ENCODE data around the gene SEMA6B. TPM values are rescaled to one million over a fixed set of nuclear protein-coding genes. Genes with fewer than 3 reads are reported as not detected.
"Not testable (repeated sequence)": the region's sequence is repeated elsewhere in the genome, so short reads cannot be mapped to it uniquely, and the experiment has no call there.

SEMA6B gene, protein sequence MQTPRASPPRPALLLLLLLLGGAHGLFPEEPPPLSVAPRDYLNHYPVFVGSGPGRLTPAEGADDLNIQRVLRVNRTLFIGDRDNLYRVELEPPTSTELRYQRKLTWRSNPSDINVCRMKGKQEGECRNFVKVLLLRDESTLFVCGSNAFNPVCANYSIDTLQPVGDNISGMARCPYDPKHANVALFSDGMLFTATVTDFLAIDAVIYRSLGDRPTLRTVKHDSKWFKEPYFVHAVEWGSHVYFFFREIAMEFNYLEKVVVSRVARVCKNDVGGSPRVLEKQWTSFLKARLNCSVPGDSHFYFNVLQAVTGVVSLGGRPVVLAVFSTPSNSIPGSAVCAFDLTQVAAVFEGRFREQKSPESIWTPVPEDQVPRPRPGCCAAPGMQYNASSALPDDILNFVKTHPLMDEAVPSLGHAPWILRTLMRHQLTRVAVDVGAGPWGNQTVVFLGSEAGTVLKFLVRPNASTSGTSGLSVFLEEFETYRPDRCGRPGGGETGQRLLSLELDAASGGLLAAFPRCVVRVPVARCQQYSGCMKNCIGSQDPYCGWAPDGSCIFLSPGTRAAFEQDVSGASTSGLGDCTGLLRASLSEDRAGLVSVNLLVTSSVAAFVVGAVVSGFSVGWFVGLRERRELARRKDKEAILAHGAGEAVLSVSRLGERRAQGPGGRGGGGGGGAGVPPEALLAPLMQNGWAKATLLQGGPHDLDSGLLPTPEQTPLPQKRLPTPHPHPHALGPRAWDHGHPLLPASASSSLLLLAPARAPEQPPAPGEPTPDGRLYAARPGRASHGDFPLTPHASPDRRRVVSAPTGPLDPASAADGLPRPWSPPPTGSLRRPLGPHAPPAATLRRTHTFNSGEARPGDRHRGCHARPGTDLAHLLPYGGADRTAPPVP
- total RNA-seq (2014; rRNA removed; shearing (Covaris generic); ENCODE audit: low replicate concordance) = 27.5 and 35.7 TPM in 2 replicates

DNA sequence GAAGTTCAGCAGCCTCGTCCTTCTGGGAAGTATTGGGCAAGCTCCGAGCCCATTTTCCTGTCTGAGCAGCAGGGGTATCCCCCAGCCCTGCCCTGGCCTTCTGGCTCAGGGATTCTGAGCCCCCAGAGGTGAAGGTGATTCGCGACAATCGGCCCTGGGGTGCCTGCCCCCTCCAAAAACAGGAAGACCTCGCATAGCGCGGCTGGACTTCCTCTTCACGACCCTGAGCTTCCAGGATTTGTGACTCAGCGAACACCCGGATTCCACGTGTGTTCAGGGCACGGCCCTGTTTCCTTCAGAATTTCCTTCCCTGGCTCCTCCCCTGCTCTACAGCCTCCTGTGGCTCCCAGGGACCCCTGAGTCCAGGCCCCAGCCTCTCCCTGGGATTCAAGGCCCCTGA is at the start of gene SEMA6B:
SEMA6B (minus strand) TSS at position 116 of the 400 bp plus-strand sequence. CDS start 1,227 bp downstream, outside the sequence.
- no peak for DNase-seq (ENCODE audit: low read depth)
- in situ Hi-C loops (cut with HindIII; ENCODE audit: low pct_unique_long_range_greater_than_20kb, low sequenced_read_pairs) = no loop called here

DNA sequence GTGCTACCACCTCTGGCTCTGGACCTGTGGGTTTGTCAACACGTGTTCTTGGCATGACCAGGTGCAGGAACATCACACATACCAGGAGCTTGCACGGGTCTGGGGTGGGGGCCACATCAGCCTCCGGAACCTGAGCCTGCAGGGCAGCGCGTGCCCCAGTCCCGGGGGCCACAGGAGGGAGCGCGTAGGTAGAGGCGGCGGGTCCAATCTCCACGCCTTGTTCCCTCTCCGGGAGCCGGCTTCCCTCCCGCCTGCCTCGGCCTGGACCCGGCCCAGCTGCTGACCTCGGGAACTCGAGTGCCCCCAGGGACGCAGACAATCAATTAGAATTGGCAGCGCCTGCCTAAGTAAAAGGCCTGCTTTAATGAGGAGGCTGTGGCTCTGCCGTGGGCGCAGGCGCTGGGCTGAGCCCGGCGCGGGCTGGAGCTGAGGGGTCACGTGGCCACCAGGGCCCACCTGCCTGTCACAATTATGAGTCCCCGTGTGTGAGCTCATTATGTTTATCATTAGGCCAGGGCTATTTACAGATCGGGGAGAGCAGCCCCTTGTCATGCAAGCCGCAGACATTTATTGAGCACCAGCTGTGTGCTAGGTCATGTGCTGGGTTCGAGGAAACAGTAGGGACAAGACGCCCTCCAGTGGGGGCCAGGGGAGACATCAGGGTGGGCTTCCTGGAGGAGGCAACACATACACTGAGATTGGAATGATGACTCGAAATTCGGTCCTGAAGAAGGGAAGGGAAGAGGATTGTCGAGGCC is 47.6 kb upstream of the SEMA6B start:
- in situ Hi-C loops (cut with HindIII; ENCODE audit: low pct_unique_long_range_greater_than_20kb, low sequenced_read_pairs) = no loop called here
- DNase-seq (ENCODE audit: low read depth) = no peak

DNA sequence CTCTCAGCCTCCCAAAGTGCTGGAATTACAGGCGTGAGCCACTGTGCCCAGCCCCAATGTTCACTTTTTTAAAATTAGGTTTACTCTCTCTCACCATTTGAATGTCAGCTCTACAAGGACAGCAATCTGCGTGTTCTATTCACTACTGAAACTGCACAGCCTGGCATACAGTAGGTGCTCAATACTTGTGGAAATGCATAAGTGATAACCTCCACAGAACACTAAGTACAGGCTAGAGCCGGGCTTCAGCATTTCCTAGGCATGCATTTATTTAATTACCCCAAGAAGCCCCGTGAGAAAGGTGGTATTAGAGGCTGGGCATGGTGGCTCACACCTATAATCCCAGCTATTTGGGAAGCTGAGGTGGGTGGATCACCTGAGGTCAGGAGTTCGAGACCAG is 46.7 kb upstream of the SEMA6B start:
- in situ Hi-C loops (cut with HindIII; ENCODE audit: low pct_unique_long_range_greater_than_20kb, low sequenced_read_pairs) = no loop called here
- DNase-seq (ENCODE audit: low read depth) = no peak

DNA sequence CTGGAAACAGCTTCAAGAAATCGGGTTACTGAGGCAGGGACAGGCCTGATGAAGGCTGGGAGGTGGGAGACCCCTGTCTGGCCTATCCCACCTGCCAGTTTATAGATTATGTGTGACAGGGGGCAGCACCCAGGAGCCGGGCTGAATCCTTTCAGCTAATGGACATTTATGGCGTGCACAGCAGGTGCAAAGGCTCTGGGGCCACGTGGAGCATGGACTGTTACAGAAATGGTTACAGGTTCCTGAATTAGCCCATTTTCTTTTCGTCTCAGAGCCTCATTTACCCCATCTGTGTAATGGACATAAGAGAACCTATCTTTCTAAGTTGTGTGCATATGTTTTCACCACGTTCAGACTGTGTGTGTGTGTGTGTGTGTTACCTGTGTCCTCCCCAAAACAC is 45.4 kb upstream of the SEMA6B start:
- in situ Hi-C loops (cut with HindIII; ENCODE audit: low pct_unique_long_range_greater_than_20kb, low sequenced_read_pairs) = no loop called here
- no peak for DNase-seq (ENCODE audit: low read depth)

DNA sequence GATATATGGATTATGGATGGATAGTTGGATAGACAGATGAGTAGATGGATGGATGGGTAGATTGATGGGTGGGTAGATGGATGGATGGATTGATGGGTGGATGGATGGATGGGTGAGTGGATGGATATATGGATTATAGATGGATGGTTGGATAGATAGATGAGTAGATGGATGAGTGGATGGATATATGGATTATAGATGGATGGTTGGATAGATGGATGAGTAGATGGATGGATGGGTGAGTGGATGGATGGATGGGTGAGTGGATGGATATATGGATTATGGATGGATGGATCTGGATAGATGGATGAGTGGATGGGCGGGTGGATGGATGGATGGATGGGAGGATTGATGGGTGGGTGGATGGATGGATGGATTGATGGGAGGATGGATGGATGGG is 43.4 kb upstream of the SEMA6B start:
- in situ Hi-C loops (cut with HindIII; ENCODE audit: low pct_unique_long_range_greater_than_20kb, low sequenced_read_pairs) = no loop called here
- DNase-seq (ENCODE audit: low read depth) = no peak

DNA sequence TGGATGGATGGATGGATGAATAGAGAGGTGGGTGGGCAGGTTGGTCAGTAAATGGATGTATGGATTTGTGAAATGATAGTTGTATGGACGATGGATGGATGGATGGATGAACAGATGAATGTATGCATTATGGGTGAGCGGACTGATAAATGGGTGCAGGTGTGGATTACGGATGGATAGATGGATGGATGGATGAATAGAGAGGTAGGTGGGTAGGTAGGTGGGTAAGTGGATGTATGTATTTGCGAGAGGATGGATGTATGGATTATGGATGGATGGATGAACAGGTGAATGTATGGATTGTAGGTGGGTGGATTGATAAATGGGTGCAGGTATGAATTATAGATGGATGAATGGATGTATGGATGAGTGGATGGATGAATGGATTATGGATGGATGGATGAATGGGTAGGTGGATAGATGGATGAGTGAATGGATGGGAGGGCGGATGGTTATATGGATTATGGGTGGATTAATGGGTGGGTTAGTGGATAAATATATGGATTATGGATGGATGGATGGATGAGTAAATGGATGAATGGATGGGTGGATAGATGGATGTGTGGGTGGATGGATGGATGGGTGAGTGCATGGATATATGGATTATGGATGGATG is 42.8 kb upstream of the SEMA6B start:
- no peak for DNase-seq (ENCODE audit: low read depth)
- in situ Hi-C loops (cut with HindIII; ENCODE audit: low pct_unique_long_range_greater_than_20kb, low sequenced_read_pairs) = no loop called here

DNA sequence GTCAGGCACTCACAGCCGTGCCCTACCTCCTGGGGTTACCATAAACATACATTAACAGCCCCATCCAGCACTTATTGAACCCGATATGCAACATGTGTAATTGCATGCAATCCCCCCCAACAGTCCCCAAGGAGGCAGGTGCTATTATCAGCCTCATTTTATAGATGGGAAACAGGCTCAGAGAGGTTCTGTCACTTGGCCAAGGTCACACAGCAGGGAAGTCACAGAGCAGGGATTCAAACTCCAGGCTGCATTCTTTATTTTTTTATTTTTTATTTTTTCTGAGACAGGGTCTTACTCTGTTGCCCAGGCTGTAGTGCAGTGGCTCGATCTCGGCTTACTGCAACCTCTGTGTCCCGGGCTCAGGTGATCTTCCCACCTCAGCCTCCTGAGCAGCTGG is 41.4 kb upstream of the SEMA6B start:
- in situ Hi-C loops (cut with HindIII; ENCODE audit: low pct_unique_long_range_greater_than_20kb, low sequenced_read_pairs) = no loop called here
- DNase-seq (ENCODE audit: low read depth) = no peak

DNA sequence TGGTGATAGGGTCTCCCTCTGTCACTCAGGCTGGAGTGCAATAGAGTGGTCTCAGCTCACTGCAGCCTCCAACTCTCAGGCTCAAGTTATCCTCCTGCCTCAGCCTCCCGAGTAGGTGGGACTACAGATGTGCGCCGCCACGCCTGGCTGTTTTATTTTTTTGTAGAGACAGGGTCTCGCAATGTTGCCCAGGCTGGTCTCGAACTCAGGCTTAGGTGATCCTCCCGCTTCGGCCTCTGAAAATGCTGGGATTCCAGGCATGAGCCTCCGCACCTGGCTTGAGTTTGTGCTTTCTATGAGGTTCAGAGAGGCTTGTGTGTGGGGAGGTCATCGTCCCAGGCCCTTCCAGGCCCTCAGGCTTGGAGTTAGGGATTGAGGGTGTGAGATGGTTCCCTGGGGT is 40.6 kb upstream of the SEMA6B start:
- DNase-seq (ENCODE audit: low read depth) = no peak
- in situ Hi-C loops (cut with HindIII; ENCODE audit: low pct_unique_long_range_greater_than_20kb, low sequenced_read_pairs) = no loop called here

DNA sequence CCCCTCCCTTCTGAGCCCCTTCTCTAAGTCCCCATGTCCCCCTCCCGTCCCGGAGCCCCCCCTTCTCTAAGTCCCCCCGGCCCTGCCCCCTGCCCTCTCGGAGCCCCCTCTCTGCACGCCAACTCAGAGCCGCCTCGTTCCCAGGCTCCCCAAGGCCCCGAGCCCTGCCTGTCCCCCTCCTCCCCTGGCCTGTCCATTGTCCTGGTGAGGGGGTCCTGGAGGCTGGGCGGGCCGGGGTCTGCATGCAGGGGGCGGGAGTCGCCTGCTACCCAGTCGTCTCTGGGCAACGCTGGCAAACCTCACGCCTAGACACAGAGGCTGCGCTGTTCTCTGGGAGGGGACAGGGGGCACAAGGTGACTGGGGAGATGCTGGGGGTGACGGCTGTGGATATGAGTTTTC is 39.2 kb upstream of the SEMA6B start:
- in situ Hi-C loops (cut with HindIII; ENCODE audit: low pct_unique_long_range_greater_than_20kb, low sequenced_read_pairs) = no loop called here
- DNase-seq (ENCODE audit: low read depth) = no peak

DNA sequence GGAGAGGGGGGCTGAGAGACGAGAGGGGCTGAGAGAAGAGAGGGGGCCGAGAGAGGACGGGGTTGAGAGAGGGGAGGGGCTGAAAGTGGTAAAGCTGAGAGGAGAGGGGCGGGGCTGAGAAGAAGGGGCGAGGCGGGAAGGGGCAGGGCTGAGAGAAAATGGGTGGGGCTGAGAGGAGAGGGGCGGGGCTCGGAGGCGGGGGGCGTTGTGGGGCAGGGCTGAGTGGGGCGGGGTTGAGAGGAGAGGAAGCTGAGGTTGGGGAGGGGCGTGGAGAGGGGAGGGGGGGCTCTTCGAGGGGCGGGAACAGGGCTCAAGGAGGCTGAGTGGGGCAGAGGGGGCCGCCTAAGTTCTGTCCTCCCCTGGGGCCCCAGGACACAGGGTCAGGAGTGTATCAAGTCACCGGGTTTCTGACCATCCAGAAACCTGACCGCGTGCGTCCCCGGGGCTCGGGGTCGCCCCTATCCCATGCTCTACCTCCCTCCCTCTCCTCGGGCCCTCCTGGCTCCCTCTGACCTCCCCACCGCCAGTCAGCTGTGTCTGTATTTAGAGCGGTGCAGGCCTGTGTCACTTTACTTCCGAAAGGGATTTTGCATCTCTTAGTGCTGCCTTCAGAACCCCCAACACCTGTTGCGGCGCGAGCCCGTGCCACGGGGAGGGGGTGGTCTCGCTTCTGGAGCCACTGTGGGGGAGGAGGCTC is 38.6 kb upstream of the SEMA6B start:
- in situ Hi-C loops (cut with HindIII; ENCODE audit: low pct_unique_long_range_greater_than_20kb, low sequenced_read_pairs) = no loop called here
- DNase-seq (ENCODE audit: low read depth) = peak; percentile 41

DNA sequence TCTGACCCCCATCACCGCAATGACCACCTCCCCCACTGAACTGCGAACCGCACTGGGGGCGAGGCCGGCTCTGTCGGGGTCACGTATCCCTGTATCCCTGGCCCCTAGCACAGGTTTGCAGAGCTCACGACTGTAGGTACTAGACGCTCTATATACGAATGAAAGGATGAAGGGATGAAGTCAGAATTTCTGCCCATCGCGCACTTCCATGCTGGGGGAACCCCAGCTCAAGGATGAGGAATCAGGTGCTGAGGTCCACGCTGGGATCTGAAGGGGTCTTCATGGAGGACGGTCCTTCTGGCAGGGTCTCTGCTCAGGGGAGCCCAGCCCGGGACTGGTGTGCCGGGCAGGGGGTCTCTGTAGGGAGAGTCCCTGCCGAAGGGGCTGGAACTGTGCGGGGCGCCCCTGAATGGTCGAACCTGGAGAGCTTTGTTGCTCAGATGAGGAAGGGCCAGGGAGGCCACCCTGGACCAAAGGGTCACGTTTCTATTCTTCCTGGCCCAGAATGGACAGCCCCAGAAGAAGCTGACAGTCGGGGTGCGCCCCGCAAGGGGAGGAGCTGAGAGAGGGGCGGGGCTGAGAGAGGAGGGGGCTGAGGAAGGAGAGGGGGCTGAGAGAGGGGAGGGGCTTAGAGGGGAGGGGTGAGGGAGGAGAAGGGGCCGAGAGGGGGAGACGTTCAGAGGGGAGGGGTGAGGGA is 37.9 kb upstream of the SEMA6B start:
- no peak for DNase-seq (ENCODE audit: low read depth)
- in situ Hi-C loops (cut with HindIII; ENCODE audit: low pct_unique_long_range_greater_than_20kb, low sequenced_read_pairs) = no loop called here

DNA sequence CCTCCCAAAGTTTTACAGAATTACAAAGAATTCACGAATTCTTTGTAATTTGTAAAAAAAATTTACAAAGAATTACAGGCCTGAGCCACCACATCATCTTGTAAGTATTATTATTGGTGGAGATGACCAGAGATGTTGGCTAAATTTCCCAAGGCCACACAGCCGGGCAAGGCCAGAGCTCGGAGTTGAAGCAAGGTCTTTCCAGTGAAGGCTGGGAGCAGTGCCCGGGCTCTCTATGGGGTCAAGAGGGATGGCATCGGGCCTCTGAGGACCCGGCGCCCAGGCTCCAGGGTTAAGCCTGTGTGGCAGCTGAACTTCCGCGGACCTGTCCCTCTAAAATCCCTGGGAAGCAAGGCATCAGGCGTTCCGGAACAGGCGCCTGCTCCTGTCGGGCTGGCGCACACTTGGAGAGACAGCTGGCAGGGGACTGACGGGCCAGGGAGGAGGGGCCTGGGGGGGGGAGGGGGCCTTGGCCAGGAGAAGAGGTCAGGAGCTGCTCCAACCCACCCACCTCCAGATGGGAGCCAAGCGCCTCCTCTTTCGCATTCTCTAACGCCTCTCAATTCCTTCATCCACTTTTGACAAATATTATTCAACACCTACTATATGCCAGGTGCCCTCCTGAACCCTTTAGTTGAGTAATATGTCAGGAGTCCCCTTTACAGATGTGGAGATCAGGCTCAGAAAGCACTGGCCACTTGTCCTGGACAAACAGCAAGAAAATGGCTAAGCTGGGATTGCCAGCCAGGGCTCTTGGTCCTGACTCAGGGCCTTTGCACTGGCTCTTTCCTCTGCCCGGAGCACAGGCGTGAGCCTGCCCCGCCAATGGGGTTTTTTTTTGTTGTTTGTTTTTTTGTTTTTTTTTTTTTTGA is 36.8 kb upstream of the SEMA6B start:
- in situ Hi-C loops (cut with HindIII; ENCODE audit: low pct_unique_long_range_greater_than_20kb, low sequenced_read_pairs) = no loop called here
- DNase-seq (ENCODE audit: low read depth) = no peak

DNA sequence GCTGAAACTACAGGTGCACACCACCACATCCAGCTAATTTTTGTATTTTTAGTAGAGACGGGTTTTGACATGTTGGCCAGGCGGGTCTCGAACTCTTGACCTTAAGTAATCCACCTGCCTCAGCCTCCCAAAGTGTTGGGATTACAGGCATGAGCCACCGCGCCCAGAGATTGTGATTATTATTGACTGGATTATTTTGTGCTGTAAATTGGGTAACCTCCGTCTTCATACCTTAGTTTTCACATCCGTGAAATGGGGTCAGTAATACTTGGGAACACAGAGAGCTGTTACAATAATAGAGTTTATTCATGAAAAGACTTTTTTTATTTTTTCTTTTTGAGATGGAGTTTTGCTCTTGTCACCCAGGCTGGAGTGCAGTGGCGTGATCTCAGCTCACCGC is 35.7 kb upstream of the SEMA6B start:
- DNase-seq (ENCODE audit: low read depth); in situ Hi-C loops (cut with HindIII; ENCODE audit: low pct_unique_long_range_greater_than_20kb, low sequenced_read_pairs): not testable (repeated sequence)

DNA sequence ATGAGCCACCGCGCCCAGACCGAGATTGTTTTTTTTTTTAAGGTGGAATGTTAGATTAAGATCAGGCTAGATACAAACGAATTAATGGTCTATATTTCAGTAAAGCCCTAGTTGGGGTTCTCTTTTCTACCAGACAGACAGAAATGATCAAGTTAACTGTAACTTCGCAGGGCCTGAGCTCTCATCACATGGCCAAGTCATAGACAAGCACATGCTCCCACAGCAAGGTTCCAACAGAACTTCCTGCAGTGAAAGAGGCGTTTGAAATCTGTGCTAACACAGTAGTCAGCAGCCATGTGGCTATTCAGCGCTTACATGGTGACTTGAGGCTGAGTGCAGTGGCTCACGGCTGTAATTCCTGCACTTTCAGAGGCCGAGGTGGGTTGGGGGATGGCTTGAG is 34.7 kb upstream of the SEMA6B start:
- in situ Hi-C loops (cut with HindIII; ENCODE audit: low pct_unique_long_range_greater_than_20kb, low sequenced_read_pairs) = no loop called here
- DNase-seq (ENCODE audit: low read depth) = no peak

DNA sequence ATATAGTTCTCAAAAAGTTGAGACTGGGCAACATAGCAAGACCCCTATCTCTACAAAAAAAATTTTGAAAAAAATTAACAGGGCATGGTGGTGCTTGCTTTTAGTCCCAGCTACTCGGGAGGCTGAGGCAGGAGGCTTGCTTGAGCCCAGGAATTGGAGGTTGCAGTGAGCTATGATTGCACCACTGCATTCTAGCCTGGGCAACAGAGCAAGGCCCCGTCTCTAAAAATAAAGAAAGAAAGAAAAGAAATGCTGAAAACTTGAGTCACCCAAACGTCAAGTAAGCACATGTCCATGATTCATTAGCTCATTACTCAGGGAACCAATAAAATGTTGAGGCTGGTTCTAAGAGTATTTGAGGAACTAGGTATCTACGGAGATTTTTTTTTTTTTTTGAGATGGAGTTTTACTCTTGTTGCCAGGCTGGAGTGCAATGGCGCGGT is 33.9 kb upstream of the SEMA6B start:
- DNase-seq (ENCODE audit: low read depth) = peak; percentile 80
- in situ Hi-C loops (cut with HindIII; ENCODE audit: low pct_unique_long_range_greater_than_20kb, low sequenced_read_pairs) = no loop called here

DNA sequence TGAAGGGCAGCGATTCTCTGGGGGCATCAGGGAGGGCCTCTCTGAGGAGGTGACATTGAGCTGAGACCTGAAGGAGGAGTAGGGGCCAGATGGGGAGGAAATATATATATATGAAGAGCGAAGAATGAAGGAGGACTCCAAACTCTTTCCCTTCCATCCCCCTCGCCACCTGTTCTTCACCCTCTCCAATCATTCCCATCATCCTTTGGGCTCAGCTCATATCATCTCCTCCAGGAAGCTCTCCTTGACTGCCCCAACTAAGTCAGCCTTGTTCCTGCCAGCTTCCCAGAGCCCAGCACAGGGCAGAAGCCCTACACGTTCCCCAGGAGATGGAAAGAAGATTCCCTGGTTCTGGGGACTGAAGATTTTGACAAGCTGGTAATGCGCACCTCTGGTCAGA is 33.0 kb upstream of the SEMA6B start:
- no peak for DNase-seq (ENCODE audit: low read depth)
- in situ Hi-C loops (cut with HindIII; ENCODE audit: low pct_unique_long_range_greater_than_20kb, low sequenced_read_pairs) = no loop called here
